Neuronal stem cell (in vitro differentiated cells): Measurements from ENCODE around the gene DNAJB2. TPM values are rescaled to one million over a fixed set of nuclear protein-coding genes. Genes with fewer than 3 reads are reported as not detected.

ENCODE experiments used
- DNase-seq: peaks from one replicate; pipeline ENCODE4 v3.0.0-alpha.2; 2013; ENCODE audit warnings: low spot score
- H2AFZ ChIP-seq: one replicate; pipeline ENCODE4 v1.6.1; 2013; ENCODE audit warnings: mild to moderate bottlenecking, low read length, inconsistent platforms
- H2AK5ac ChIP-seq: 2 replicates; pipeline ENCODE4 v1.6.1; 2013; ENCODE audit warnings: low read depth, mild to moderate bottlenecking, inconsistent platforms, low read length, moderate library complexity, mixed read lengths
- H2BK120ac ChIP-seq: 2 replicates; pipeline ENCODE4 v1.6.1; 2013; ENCODE audit warnings: low read depth, mild to moderate bottlenecking, inconsistent platforms, low read length, moderate library complexity, mixed read lengths
- H2BK12ac ChIP-seq: one replicate; pipeline ENCODE4 v1.6.1; 2013; ENCODE audit warnings: low read length, inconsistent platforms
- H2BK15ac ChIP-seq: 2 replicates; pipeline ENCODE4 v1.6.1; 2013; ENCODE audit warnings: mild to moderate bottlenecking, low read length, inconsistent platforms, mixed read lengths
- H2BK5ac ChIP-seq: one replicate; pipeline ENCODE4 v1.6.1; 2013; ENCODE audit warnings: inconsistent platforms, mild to moderate bottlenecking, low read length, moderate library complexity
- H3K14ac ChIP-seq: one replicate; pipeline ENCODE4 v1.6.1; 2013; ENCODE audit warnings: low read length, inconsistent platforms
- H3K18ac ChIP-seq: 2 replicates; pipeline ENCODE4 v1.6.1; 2013; ENCODE audit warnings: low read length, inconsistent platforms
- H3K23ac ChIP-seq: 2 replicates; pipeline ENCODE4 v1.6.1; 2013; ENCODE audit warnings: low read depth, mild to moderate bottlenecking, mixed read lengths, low read length, inconsistent platforms; ENCODE audit not compliant: poor library complexity
- H3K27ac ChIP-seq: replicated peaks from 3 replicates; pipeline ENCODE4 v1.5.1; 2013; ENCODE audit warnings: low read length, inconsistent platforms
- H3K27me3 ChIP-seq, 3 experiments: 2 replicates each; pipeline ENCODE4 v1.6.1; 2013; ENCODE audit warnings: low read length in 3 of 3, mild to moderate bottlenecking in 2 of 3, inconsistent platforms in 1 of 3, low read depth in 1 of 3, mixed read lengths in 1 of 3, moderate library complexity in 1 of 3; ENCODE audit not compliant: control insufficient read depth in 3 of 3, insufficient read depth in 3 of 3
- H3K36me3 ChIP-seq, 2 donors: replicated peaks in 1 of 2; 2 replicates each; pipeline ENCODE4 v1.6.1; 2013; ENCODE audit warnings: low read length in 2 of 2; ENCODE audit not compliant: control insufficient read depth in 2 of 2, insufficient read depth in 2 of 2
- H3K4ac ChIP-seq: 2 replicates; pipeline ENCODE4 v1.6.1; 2013; ENCODE audit warnings: inconsistent platforms, mild to moderate bottlenecking, low read length, moderate library complexity
- H3K4me1 ChIP-seq, 2 donors: 1 replicate in 1 of 2; 2 replicates in 1 of 2; pipeline ENCODE4 v1.6.1; 2013; ENCODE audit warnings: low read length in 2 of 2, low read depth in 1 of 2; ENCODE audit not compliant: control insufficient read depth in 2 of 2, insufficient read depth in 1 of 2
- H3K4me2 ChIP-seq: one replicate; pipeline ENCODE4 v1.6.1; 2013; ENCODE audit warnings: mild to moderate bottlenecking, low read length, inconsistent platforms; ENCODE audit not compliant: insufficient read depth, poor library complexity, severe bottlenecking
- H3K4me3 ChIP-seq, 2 donors: 2 replicates each; pipeline ENCODE4 v1.5.1; 2013; ENCODE audit warnings: low read length in 2 of 2, mild to moderate bottlenecking in 2 of 2, inconsistent platforms in 1 of 2, moderate library complexity in 1 of 2
- H3K79me1 ChIP-seq: one replicate; pipeline ENCODE4 v1.6.1; 2013; ENCODE audit warnings: low read depth, mild to moderate bottlenecking, inconsistent platforms, low read length, moderate library complexity
- H3K9ac ChIP-seq: one replicate; pipeline ENCODE4 v1.6.1; 2013; ENCODE audit warnings: mild to moderate bottlenecking, low read depth, low read length, inconsistent platforms; ENCODE audit not compliant: poor library complexity
- H3K9me3 ChIP-seq, 2 donors: replicated peaks in 1 of 2; 2 replicates each; pipeline versions ENCODE3 to v1.6.1; 2013; ENCODE audit warnings: low read length in 2 of 2, mild to moderate bottlenecking in 2 of 2, inconsistent platforms in 1 of 2, low read depth in 1 of 2, mixed read lengths in 1 of 2, moderate library complexity in 1 of 2; ENCODE audit not compliant: control insufficient read depth in 2 of 2, insufficient read depth in 1 of 2
- H4K8ac ChIP-seq: one replicate; pipeline ENCODE4 v1.6.1; 2013; ENCODE audit warnings: low read depth, mild to moderate bottlenecking, inconsistent platforms, low read length, moderate library complexity
- H4K91ac ChIP-seq: one replicate; pipeline ENCODE4 v1.6.1; 2013; ENCODE audit warnings: low read length, low read depth, mild to moderate bottlenecking, inconsistent platforms; ENCODE audit not compliant: poor library complexity
- WGBS, 2 donors: extraction: QIAGEN DNeasy Blood & Tissue Kit; methylation state at CpG; one replicate each; pipeline ENCODE4 v1.1.7; 2013; ENCODE audit warnings: missing lambda C conversion rate in 2 of 2, mixed read lengths in 1 of 2; ENCODE audit not compliant: insufficient read length in 2 of 2, insufficient replicate concordance in 1 of 2; ENCODE audit errors: extremely low coverage in 2 of 2; 5-methylcytosine and 5-hydroxymethylcytosine counted together
- polyA plus RNA-seq, 2 experiments: library from polyadenylated mRNA; stranded (reverse); fragments of 200-250 nt; gene quantifications; one replicate each; pipeline ENCODE4 v1.2.3, GENCODE V29; 2013

DNAJB2 gene
- polyA plus RNA-seq (2013, experiment 1 of 2), result 39.6 TPM
- 39.1 TPM for polyA plus RNA-seq (2013, experiment 2 of 2)

GRCh38 chr2:219279151-219279915 is at the start of gene DNAJB2:
DNAJB2 (plus strand) TSS chr2:219279366; CDS start chr2:219279834, 468 bp downstream.
- Histone ChIP-seq H3K36me3 (peaks cover 17 to 34% of the 10 kb centered on the region in 2 donors), H2BK15ac (peak within 1 kb of the TSS; percentile 78), H4K8ac (no peak within 1 kb of the TSS), H3K18ac (peak within 1 kb of the TSS; percentile 90), H3K79me1 (no peaks in the 10 kb centered on the region), H3K14ac (no peak within 1 kb of the TSS), H3K27ac (peak within 1 kb of the TSS; percentile 81), H2BK120ac (no peak within 1 kb of the TSS), H3K27me3 (peaks cover 0 to 9% (median 3%) of the 10 kb centered on the region in 3 experiments), H4K91ac (no peak within 1 kb of the TSS), H3K9me3 (no peaks in the 10 kb centered on the region), H3K4me1 (peaks cover 19% of the 10 kb centered on the region in 2 donors), H3K9ac (peak within 1 kb of the TSS; percentile 74), H2AFZ (peak within 1 kb of the TSS; percentile 96), H2BK5ac (peak within 1 kb of the TSS; percentile 90), H2AK5ac (peak within 1 kb of the TSS; percentile 60), H3K4ac (no peak within 1 kb of the TSS), H3K4me3 (peak within 1 kb of the TSS; percentile 62 to 78), H2BK12ac (no peak within 1 kb of the TSS), H3K23ac (peak within 1 kb of the TSS; percentile 15), H3K4me2 (peak within 1 kb of the TSS; percentile 97)
- peak; percentile 92 for DNase-seq
- WGBS, 2 donors, result no CpG with 5 or more reads among the region's 65 CpGs

GRCh38 chr2:219230059-219230540 is 49.1 kb upstream of the DNAJB2 start:
- Histone ChIP-seq H3K23ac (peak overlapping the region; percentile 90), H3K4me2 (peak overlapping the region; percentile 83), H3K18ac (peak overlapping the region; percentile 59), H3K14ac (no peak overlapping the region), H2BK5ac (no peak overlapping the region), H3K9ac (peak overlapping the region; percentile 73), H3K27ac (peak overlapping the region; percentile 87), H3K4me3 (peak overlapping the region; percentile 66 to 94), H3K27me3 (no peaks in the 10 kb centered on the region), H4K91ac (no peak overlapping the region), H2BK15ac (no peak overlapping the region), H3K79me1 (peaks cover 16% of the 10 kb centered on the region), H2AK5ac (no peak overlapping the region), H4K8ac (no peak overlapping the region), H2BK12ac (no peak overlapping the region), H3K9me3 (no peaks in the 10 kb centered on the region), H2AFZ (peak overlapping the region; percentile 85), H3K36me3 (peaks cover 33 to 56% of the 10 kb centered on the region in 2 donors), H3K4me1 (peaks cover 5 to 6% of the 10 kb centered on the region in 2 donors), H2BK120ac (no peak overlapping the region), H3K4ac (no peak overlapping the region)
- no CpG with 5 or more reads among the region's 24 CpGs for WGBS, 2 donors
- DNase-seq, result no peak

- no peak overlapping the region for H3K9ac ChIP-seq
- H3K36me3 ChIP-seq, result peaks cover 50 to 78% of the 10 kb centered on the region in 2 donors
- no peak overlapping the region for H4K91ac ChIP-seq
Observed at GRCh38 chr2:219234331-219234730, 44.8 kb upstream of the DNAJB2 start.

GRCh38 chr2:219243291-219243761 is 35.8 kb upstream of the DNAJB2 start:
- no peak overlapping the region for H2BK120ac ChIP-seq
- H3K4me1 ChIP-seq, result peaks cover 6 to 8% of the 10 kb centered on the region in 2 donors
- H4K8ac ChIP-seq, result no peak overlapping the region
- DNase-seq, result no peak
- H4K91ac ChIP-seq, result no peak overlapping the region
- H3K4me2 ChIP-seq, result no peak overlapping the region
- peak overlapping the region; percentile 35 for H3K23ac ChIP-seq
- H2AK5ac ChIP-seq, result no peak overlapping the region
- H3K9me3 ChIP-seq, result no peaks in the 10 kb centered on the region
- no peak overlapping the region for H3K14ac ChIP-seq
- WGBS, 2 donors, result no CpG with 5 or more reads among the region's 28 CpGs
- H3K4ac ChIP-seq, result no peak overlapping the region
- no peak overlapping the region for H2BK12ac ChIP-seq
- H3K79me1 ChIP-seq, result no peaks in the 10 kb centered on the region
- H2BK15ac ChIP-seq, result no peak overlapping the region
- no peak overlapping the region for H3K27ac ChIP-seq
- H3K18ac ChIP-seq, result no peak overlapping the region
- H3K9ac ChIP-seq, result no peak overlapping the region
- H2AFZ ChIP-seq, result no peak overlapping the region
- no peak overlapping the region for H3K4me3 ChIP-seq
- no peak overlapping the region for H2BK5ac ChIP-seq
- no peaks in the 10 kb centered on the region for H3K27me3 ChIP-seq
- H3K36me3 ChIP-seq, result peaks cover 12 to 35% of the 10 kb centered on the region in 2 donors

More at GRCh38 chr2:219234331-219234730, 44.8 kb upstream of the DNAJB2 start:
- Histone ChIP-seq H3K4ac (no peak overlapping the region), H3K4me1 (peaks cover 0 to 2% of the 10 kb centered on the region in 2 donors), H3K9me3 (no peaks in the 10 kb centered on the region), H3K18ac (no peak overlapping the region), H2BK120ac (no peak overlapping the region), H3K14ac (no peak overlapping the region), H3K4me3 (no peak overlapping the region), H4K8ac (no peak overlapping the region), H3K4me2 (no peak overlapping the region), H3K23ac (no peak overlapping the region), H2AFZ (no peak overlapping the region), H2BK15ac (no peak overlapping the region), H2BK5ac (no peak overlapping the region), H2AK5ac (no peak overlapping the region), H3K27ac (no peak overlapping the region), H3K27me3 (no peaks in the 10 kb centered on the region), H3K79me1 (no peaks in the 10 kb centered on the region), H2BK12ac (no peak overlapping the region)
- no CpG with 5 or more reads among the region's 3 CpGs for WGBS, 2 donors
- DNase-seq, result no peak
